Panc1 (cell line): ENCODE results near the gene GPC6. TPM values are rescaled to one million over a fixed set of nuclear protein-coding genes. Genes with fewer than 3 reads are reported as not detected.

Experiments used
- ATAC-seq: fragments of 200-7000 bp; cut with Tn5 transposase; 2 replicates; pipeline ENCODE4 v1.9.1; 2020; ENCODE audit warnings: mild to moderate bottlenecking, moderate library complexity
- BruUV-seq: library from RNA; stranded (reverse); fragments of 400-500 nt; replicated peaks from 2 replicates; lab custom pipeline; 2021; lab: Mats Ljungman, UMichigan
- CTCF ChIA-PET: fragments of 300-600 bp; sonication (Branson Sonifier 250); formaldehyde crosslinking; loops from one replicate; lab custom pipeline; 2022; ENCODE audit warnings: antibody characterized with exemption; lab: Charles Lee
- POLR2A ChIA-PET: fragments of 300-600 bp; sonication (Branson Sonifier 250); formaldehyde crosslinking; loops from one replicate; lab custom pipeline; 2022; ENCODE audit warnings: antibody characterized with exemption; lab: Charles Lee
- DNase-seq: peaks from one replicate; pipeline ENCODE4 v3.0.0-alpha.2; 2010; ENCODE audit warnings: low read depth, low spot score
- H3K27ac ChIP-seq: 2 replicates; pipeline ENCODE4 v1.5.1; 2011; ENCODE audit warnings: mild to moderate bottlenecking, low read length, inconsistent platforms
- H3K27me3 ChIP-seq: fragments of 200-500 bp; sonication (Bioruptor generic); 2 replicates; pipeline ENCODE4 v1.6.0; 2014; ENCODE audit warnings: low read length, inconsistent platforms; ENCODE audit not compliant: control insufficient read depth, insufficient read depth
- H3K36me3 ChIP-seq: fragments of 200-500 bp; sonication (Bioruptor generic); 2 replicates; pipeline ENCODE4 v1.5.1; 2014; ENCODE audit warnings: inconsistent platforms, mild to moderate bottlenecking, low read length, moderate library complexity; ENCODE audit not compliant: control insufficient read depth, insufficient read depth
- H3K4me1 ChIP-seq: 2 replicates; pipeline ENCODE4 v1.5.1; 2011; ENCODE audit warnings: inconsistent platforms, mild to moderate bottlenecking, low read length, moderate library complexity; ENCODE audit not compliant: control insufficient read depth, insufficient read depth
- H3K4me3 ChIP-seq, 2 experiments: 2 replicates each; pipeline ENCODE4 v1.5.1; 2011 to 2012; ENCODE audit warnings: low read depth in 2 of 2, low read length in 2 of 2, mild to moderate bottlenecking in 2 of 2, inconsistent platforms in 1 of 2, moderate library complexity in 1 of 2
- H3K9me3 ChIP-seq: fragments of 200-500 bp; sonication (Bioruptor generic); 2 replicates; pipeline ENCODE4 v1.5.1; 2014; ENCODE audit warnings: low read depth, mild to moderate bottlenecking, inconsistent platforms, low read length, moderate library complexity; ENCODE audit not compliant: control insufficient read depth, insufficient read depth
- CTCF ChIP-seq: fragments of 450-650 bp; IDR thresholded peaks from 2 replicates; pipeline ENCODE4 v1.5.1; 2017; ENCODE audit warnings: mild to moderate bottlenecking
- POLR2AphosphoS5 ChIP-seq: IDR thresholded peaks from 2 replicates; pipeline ENCODE4 v1.6.1; 2012; ENCODE audit warnings: mild to moderate bottlenecking, low read depth, low read length, moderate library complexity
- REST ChIP-seq, 2 experiments: IDR thresholded peaks; 2 replicates each; pipeline ENCODE4 v1.6.1; 2011 to 2012; ENCODE audit warnings: low read depth in 2 of 2, control low read depth in 1 of 2, low read length in 1 of 2, mild to moderate bottlenecking in 1 of 2, moderate library complexity in 1 of 2; ENCODE audit not compliant: insufficient read depth in 1 of 2
- SIN3A ChIP-seq: IDR thresholded peaks from 2 replicates; pipeline ENCODE4 v1.6.1; 2012; ENCODE audit warnings: low read depth, mild to moderate bottlenecking, low read length, moderate library complexity, borderline replicate concordance; ENCODE audit not compliant: insufficient read depth
- TCF7L2 ChIP-seq: IDR thresholded peaks from 2 replicates; pipeline ENCODE4 v1.6.1; 2011; ENCODE audit warnings: mild to moderate bottlenecking, low read depth, low read length, inconsistent platforms
- in situ Hi-C: cut with HindIII; loops from 2 replicates; pipeline ENCODE4 v1.10.0; 2016; ENCODE audit warnings: low sequenced_read_pairs, low pct_unique_long_range_greater_than_20kb
- intact Hi-C: fragments of 100-400 bp; cut with micrococcal nuclease; formaldehyde crosslinking; loops from one replicate; pipeline ENCODE4 v1.10.0; 2022; ENCODE audit not compliant: unreplicated experiment
- total RNA-seq: library from RNA; stranded (reverse); gene quantifications from one replicate; pipeline ENCODE4 v1.2.1, GENCODE V29; 2021; ENCODE audit not compliant: unreplicated experiment

GPC6 gene
- total RNA-seq, 1 experiment from 2014 or later = 4.8 TPM

GRCh38 chr13:93243375-93244063 lies 16.9 kb downstream of the GPC6 start:
- ATAC-seq = 0 out of 2 replicates have a peak, but pooled peaks have one; percentile 17
- Histone ChIP-seq H3K27ac (no peak overlapping the region), H3K36me3 (no peaks in the 10 kb centered on the region), H3K4me1 (no peaks in the 10 kb centered on the region), H3K27me3 (no peaks in the 10 kb centered on the region), H3K9me3 (0 out of 2 replicates have a peak, but pooled peaks cover 7% of the 10 kb centered on the region), H3K4me3 (no peak overlapping the region)
- no peak for TF ChIP-seq POLR2AphosphoS5
- POLR2A ChIA-PET = no interaction called here
- intact Hi-C loops (no loop called here), in situ Hi-C loops (no loop called here)
- CTCF ChIA-PET = no interaction called here
- DNase-seq = no peak
- BruUV-seq = no TSS peak

GRCh38 chr13:93244141-93244917 lies 17.7 kb downstream of the GPC6 start:
- Histone ChIP-seq H3K9me3 (0 out of 2 replicates have a peak, but pooled peaks cover under 1% of the 10 kb centered on the region), H3K36me3 (no peaks in the 10 kb centered on the region), H3K27me3 (no peaks in the 10 kb centered on the region), H3K27ac (no peak overlapping the region), H3K4me1 (no peaks in the 10 kb centered on the region), H3K4me3 (peak overlapping the region; percentile 8 to 23; a peak in 1 of 4 replicates)
- intact Hi-C loops (no loop called here), in situ Hi-C loops (no loop called here)
- no peak for TF ChIP-seq SIN3A
- no peak for TF ChIP-seq POLR2AphosphoS5
- TF ChIP-seq TCF7L2 = no peak
- TF ChIP-seq CTCF = no peak
- no peak for TF ChIP-seq REST (IDR thresholded peaks at IDR 0.05; ENCODE audit: insufficient read depth in 1 of 2, low read depth in 2 of 2, low read length in 1 of 2)
- DNase-seq (no peak), ATAC-seq (peak; percentile 73)
- POLR2A ChIA-PET = no interaction called here
- no TSS peak for BruUV-seq
- CTCF ChIA-PET = interaction anchor here (0.8 kb wide), 1 partner anchor 15 kb away, joined by 3 read pairs; no protein-coding TSS in a partner anchor
